Vagina (tissue), 2 donors: Measurements from ENCODE around the gene ECHS1. TPM values are rescaled to one million over a fixed set of nuclear protein-coding genes. Genes with fewer than 3 reads are reported as not detected.
A peak's percentile ranks its signal among the peaks of the same experiment; 100 is the strongest.

Experiments
- DNase-seq, 2 donors: peaks; one replicate each; pipeline ENCODE4 v3.0.0-alpha.2; 2017; ENCODE audit errors: extremely low spot score in 2 of 2
- H3K27ac ChIP-seq: fragments of 200-600 bp; sonication (generic); one replicate; pipeline ENCODE4 v1.5.1; 2019
- H3K27me3 ChIP-seq: fragments of 200-600 bp; sonication (generic); one replicate; pipeline ENCODE4 v1.5.1; 2019
- H3K36me3 ChIP-seq, 2 donors: fragments of 200-600 bp; sonication (generic); one replicate each; pipeline ENCODE4 v1.5.1; 2017 to 2019
- H3K4me1 ChIP-seq: fragments of 200-600 bp; sonication (generic); one replicate; pipeline ENCODE4 v1.5.1; 2019
- H3K4me3 ChIP-seq, 2 donors: fragments of 200-600 bp; sonication (generic); 1 replicate in 1 of 2; 2 replicates in 1 of 2; pipeline ENCODE4 v1.5.1; 2016 to 2019
- H3K9me3 ChIP-seq: fragments of 200-600 bp; sonication (generic); one replicate; pipeline ENCODE4 v1.5.1; 2019
- POLR2A ChIP-seq, 2 donors: fragments of 450-650 bp; IDR thresholded peaks; one replicate each; pipeline ENCODE4 v1.6.1; 2017; ENCODE audit warnings: antibody characterized with exemption in 2 of 2, mild to moderate bottlenecking in 2 of 2, moderate library complexity in 2 of 2
- POLR2AphosphoS5 ChIP-seq, 2 donors: sonication (generic); formaldehyde crosslinking; IDR thresholded peaks; one replicate each; pipeline ENCODE4 v1.9.0; 2017; ENCODE audit warnings: antibody characterized with exemption in 2 of 2, mild to moderate bottlenecking in 2 of 2, low read depth in 1 of 2; ENCODE audit not compliant: insufficient read depth in 1 of 2
- intact Hi-C: fragments of 100-400 bp; cut with DNase I; formaldehyde crosslinking; loops from one replicate; pipeline ENCODE4 v1.15.1; 2023
- total RNA-seq: library from RNA; depleted of rRNA; stranded (reverse); fragments of >200 nt; gene quantifications from one replicate; pipeline ENCODE4 v1.2.3, GENCODE V29; 2016
- TF ChIP-seq, protein P1 (sequence below), 3 experiments: fragments of 450-650 bp in 2 of 3; fragments of 200-600 bp in 1 of 3; sonication (generic) in 1 of 3; IDR thresholded peaks; one replicate each; pipeline ENCODE4 v1.5.1; 2017 to 2019; ENCODE audit warnings: antibody characterized with exemption in 3 of 3, mild to moderate bottlenecking in 2 of 3, moderate library complexity in 2 of 3

Gene ECHS1
- total RNA-seq, result 45.4 TPM

DNA sequence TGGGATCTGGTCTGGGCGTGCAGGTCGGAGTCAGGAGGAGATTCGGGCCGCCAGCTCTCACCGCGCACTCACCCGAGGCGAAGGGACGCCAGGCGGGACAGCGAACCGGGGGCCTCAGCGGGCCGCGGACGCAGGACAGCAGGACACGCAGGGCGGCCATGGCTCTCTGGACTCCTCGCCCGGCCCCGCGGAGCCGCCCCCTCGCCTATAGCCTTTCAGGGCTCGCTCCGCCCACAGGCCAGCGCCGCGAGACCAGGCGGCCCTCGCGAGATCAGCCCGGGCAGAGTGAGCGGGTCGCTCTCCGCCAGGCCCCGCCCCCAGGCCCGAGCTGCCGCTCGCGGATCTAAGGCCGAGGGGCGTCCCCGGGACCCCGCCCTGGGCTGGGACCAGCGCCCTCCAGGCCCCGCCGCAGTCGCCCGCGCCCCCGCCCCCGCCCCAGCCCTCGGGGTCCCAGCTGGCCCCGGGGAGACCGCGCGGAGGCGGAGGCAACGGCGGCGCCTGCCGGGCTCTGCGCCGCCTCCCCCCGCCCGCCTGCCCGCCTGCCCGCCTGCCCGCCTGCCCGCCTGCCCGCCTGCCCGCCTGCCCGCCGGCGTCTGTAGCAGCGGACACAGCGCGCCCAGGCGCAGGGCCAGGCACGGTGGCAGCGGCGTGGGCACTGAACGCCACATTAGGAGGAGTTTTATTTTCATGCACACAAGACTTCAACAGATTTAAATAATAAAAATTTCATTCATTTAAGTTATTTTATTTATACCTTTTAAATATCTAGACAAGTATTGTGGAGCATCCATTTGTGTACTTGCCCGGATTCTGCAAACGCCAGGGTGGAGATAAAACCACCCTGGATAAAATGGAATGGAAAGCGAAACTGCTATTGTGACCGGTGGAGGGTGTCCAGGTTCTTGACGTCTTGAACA, at the start of gene ECHS1:
TSS of gene ECHS1 (minus strand) at position 181 of the 917 bp plus-strand sequence. CDS start at position 160, 21 bp downstream.
- H3K27me3 ChIP-seq, result no peaks in the 10 kb centered on the region
- intact Hi-C loops, result no loop called here
- H3K4me1 ChIP-seq, result peaks cover 28% of the 10 kb centered on the region
- peak within 1 kb of the TSS; percentile 51 for H3K27ac ChIP-seq
- peaks cover 0 to 22% of the 10 kb centered on the region in 2 donors for H3K36me3 ChIP-seq
- TF ChIP-seq POLR2A (IDR thresholded peaks at IDR 0.05) (peak in 1 of 2 donors; percentile 42), POLR2AphosphoS5 (IDR thresholded peaks at IDR 0.05; ENCODE audit: insufficient read depth in 1 of 2, low read depth in 1 of 2) (peak in 1 of 2 donors; percentile 58)
- TF ChIP-seq, protein P1, sequence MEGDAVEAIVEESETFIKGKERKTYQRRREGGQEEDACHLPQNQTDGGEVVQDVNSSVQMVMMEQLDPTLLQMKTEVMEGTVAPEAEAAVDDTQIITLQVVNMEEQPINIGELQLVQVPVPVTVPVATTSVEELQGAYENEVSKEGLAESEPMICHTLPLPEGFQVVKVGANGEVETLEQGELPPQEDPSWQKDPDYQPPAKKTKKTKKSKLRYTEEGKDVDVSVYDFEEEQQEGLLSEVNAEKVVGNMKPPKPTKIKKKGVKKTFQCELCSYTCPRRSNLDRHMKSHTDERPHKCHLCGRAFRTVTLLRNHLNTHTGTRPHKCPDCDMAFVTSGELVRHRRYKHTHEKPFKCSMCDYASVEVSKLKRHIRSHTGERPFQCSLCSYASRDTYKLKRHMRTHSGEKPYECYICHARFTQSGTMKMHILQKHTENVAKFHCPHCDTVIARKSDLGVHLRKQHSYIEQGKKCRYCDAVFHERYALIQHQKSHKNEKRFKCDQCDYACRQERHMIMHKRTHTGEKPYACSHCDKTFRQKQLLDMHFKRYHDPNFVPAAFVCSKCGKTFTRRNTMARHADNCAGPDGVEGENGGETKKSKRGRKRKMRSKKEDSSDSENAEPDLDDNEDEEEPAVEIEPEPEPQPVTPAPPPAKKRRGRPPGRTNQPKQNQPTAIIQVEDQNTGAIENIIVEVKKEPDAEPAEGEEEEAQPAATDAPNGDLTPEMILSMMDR (IDR thresholded peaks at IDR 0.05), result no peak
- H3K9me3 ChIP-seq, result no peaks in the 10 kb centered on the region
- H3K4me3 ChIP-seq, result peak within 1 kb of the TSS; percentile 71 to 80
- DNase-seq, result no peak

DNA sequence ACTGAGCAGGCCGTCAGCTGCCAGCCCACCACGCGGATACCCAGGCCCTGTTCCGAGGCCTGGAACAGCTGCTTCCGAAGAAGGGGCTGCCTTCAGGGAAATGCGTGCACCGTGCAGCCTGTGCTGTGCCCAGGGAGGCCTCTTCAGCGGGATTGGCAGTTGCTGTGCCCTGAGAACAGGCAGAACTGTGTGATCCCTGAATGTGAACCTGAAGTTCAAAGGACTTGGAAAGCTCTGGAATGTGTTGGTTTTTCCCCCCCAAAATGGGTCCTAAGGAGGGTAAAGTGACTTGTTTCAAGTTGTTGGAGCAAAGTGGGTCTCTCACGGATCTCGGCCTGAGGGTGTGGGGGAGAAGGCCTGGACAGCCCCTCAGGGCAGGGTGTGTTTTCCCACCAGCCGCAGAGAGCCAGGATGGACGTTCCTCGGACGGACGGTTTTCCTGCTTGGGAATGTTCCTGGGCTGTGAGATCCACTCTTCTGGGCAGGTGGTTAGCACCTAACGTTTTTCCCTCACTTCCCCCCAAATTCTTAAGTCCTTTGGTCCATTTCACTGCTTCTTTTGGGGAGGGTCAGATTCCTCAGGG, 49.2 kb upstream of the ECHS1 start:
- TF ChIP-seq POLR2A (IDR thresholded peaks at IDR 0.05), result no peak
- no peak for TF ChIP-seq POLR2AphosphoS5 (IDR thresholded peaks at IDR 0.05; ENCODE audit: insufficient read depth in 1 of 2, low read depth in 1 of 2)
- TF ChIP-seq, protein P1 (IDR thresholded peaks at IDR 0.05), result no peak
- no peak for DNase-seq
- peaks cover 0 to 4% of the 10 kb centered on the region in 2 donors for H3K36me3 ChIP-seq
- no peaks in the 10 kb centered on the region for H3K4me1 ChIP-seq
- no peak overlapping the region for H3K27ac ChIP-seq
- H3K27me3 ChIP-seq, result no peaks in the 10 kb centered on the region
- intact Hi-C loops, result no loop called here
- H3K4me3 ChIP-seq, result no peak overlapping the region
- no peaks in the 10 kb centered on the region for H3K9me3 ChIP-seq

DNA sequence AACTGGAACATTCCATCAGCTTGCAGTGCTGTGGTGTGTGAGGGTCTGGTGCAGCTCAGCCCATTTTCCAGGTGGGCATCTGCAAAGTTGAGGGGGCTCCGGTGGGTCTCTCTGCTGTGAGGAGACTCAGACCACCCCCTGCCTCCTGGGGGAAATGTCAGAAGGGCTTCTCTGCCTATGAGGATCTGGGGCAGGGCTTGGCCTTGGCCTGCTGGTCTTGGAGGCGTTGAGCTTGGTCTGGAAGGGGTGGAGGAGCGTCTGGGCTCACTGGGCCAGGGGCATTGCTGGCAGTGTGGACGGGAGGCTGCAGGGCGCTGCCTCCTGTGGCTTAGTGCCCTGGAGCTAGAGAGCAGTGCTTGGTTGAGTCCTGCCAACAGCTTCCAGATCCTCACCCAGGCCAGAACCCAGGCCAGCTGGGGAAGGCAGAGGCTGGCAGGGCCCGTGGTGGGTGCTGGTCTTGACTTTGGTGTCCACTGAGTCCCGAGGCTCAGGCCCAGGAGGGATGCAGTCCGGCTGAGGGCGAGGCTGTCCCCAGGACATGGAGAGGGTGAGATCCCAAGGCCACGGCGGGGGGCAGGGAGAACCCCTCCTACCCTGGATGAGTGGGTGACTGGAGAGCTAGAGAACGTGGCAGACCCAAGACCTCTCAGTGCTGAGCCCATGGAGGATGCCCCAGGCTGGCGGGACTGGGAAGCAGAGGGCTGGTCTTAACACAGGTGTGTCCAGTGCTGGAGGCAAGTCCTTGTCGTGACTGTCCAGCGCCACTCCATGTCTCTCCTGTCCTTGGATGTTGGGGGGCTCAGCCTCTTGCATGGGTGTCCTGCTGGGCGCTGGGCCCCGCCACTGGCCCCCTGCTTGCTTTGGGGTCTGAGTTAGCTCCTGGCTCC, 48.4 kb upstream of the ECHS1 start:
- Histone ChIP-seq H3K9me3 (no peaks in the 10 kb centered on the region), H3K36me3 (peaks cover 0 to 4% of the 10 kb centered on the region in 2 donors), H3K27ac (no peak overlapping the region), H3K27me3 (no peaks in the 10 kb centered on the region), H3K4me3 (no peak overlapping the region), H3K4me1 (no peaks in the 10 kb centered on the region)
- intact Hi-C loops, result no loop called here
- no peak for DNase-seq
- TF ChIP-seq POLR2AphosphoS5 (IDR thresholded peaks at IDR 0.05; ENCODE audit: insufficient read depth in 1 of 2, low read depth in 1 of 2) (no peak), POLR2A (IDR thresholded peaks at IDR 0.05) (no peak)
- TF ChIP-seq, protein P1 (IDR thresholded peaks at IDR 0.05), result no peak

DNA sequence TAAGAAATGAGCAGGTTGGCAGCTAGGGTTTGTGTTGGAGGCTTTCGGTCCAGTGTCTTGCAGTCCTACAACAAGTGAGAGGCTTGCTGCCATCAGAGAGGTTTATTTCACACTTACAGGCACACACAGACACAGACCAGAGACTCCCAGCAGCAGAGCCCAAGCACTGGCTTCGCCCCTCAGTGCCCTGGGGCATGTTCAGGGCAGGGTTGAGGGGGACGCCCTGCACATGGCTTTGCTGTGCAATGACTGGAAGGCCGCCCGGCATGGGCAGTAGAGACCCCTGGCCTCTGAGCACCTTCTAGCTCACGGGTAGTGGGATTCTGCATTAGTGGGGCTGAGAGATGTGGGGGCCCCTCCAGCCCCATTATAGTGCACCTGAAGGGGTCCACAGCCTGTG, 47.4 kb upstream of the ECHS1 start:
- Histone ChIP-seq H3K4me3 (no peak overlapping the region), H3K36me3 (peaks cover 0 to 4% of the 10 kb centered on the region in 2 donors), H3K27me3 (no peaks in the 10 kb centered on the region), H3K4me1 (no peaks in the 10 kb centered on the region), H3K27ac (no peak overlapping the region), H3K9me3 (no peaks in the 10 kb centered on the region)
- intact Hi-C loops, result no loop called here
- DNase-seq, result no peak
- TF ChIP-seq POLR2AphosphoS5 (IDR thresholded peaks at IDR 0.05; ENCODE audit: insufficient read depth in 1 of 2, low read depth in 1 of 2) (no peak), POLR2A (IDR thresholded peaks at IDR 0.05) (no peak)
- TF ChIP-seq, protein P1 (IDR thresholded peaks at IDR 0.05), result no peak
